H9 (cell line): ENCODE measurements around the gene CDH5. TPM values are rescaled to one million over a fixed set of nuclear protein-coding genes. Genes with fewer than 3 reads are reported as not detected.

Experiments
- DNase-seq: peaks from one replicate; pipeline ENCODE4 v3.0.0-alpha.2; 2017
- H2AFZ ChIP-seq: one replicate; pipeline ENCODE4 v1.6.1; 2013; ENCODE audit warnings: mild to moderate bottlenecking, low read length, control low read depth, moderate library complexity
- H2AK5ac ChIP-seq: 2 replicates; pipeline ENCODE4 v1.6.1; 2013; ENCODE audit warnings: low read length, control low read depth, mixed read lengths; ENCODE audit not compliant: insufficient read length
- H2BK120ac ChIP-seq: one replicate; pipeline ENCODE4 v1.6.1; 2013; ENCODE audit warnings: low read depth, mild to moderate bottlenecking, low read length, control low read depth, inconsistent platforms; ENCODE audit not compliant: poor library complexity, severe bottlenecking
- H2BK12ac ChIP-seq: 2 replicates; pipeline ENCODE4 v1.6.1; 2013; ENCODE audit warnings: low read length, control low read depth, mixed read lengths, low read depth; ENCODE audit not compliant: insufficient read length
- H2BK15ac ChIP-seq: 2 replicates; pipeline ENCODE4 v1.6.1; 2013; ENCODE audit warnings: low read depth, low read length, control low read depth
- H2BK20ac ChIP-seq: one replicate; pipeline ENCODE4 v1.6.1; 2013; ENCODE audit warnings: low read depth, mild to moderate bottlenecking, low read length, control low read depth, inconsistent platforms; ENCODE audit not compliant: poor library complexity, severe bottlenecking
- H2BK5ac ChIP-seq: 2 replicates; pipeline ENCODE4 v1.6.1; 2013; ENCODE audit warnings: low read length, control low read depth, mixed read lengths; ENCODE audit not compliant: insufficient read length
- H3K14ac ChIP-seq: 2 replicates; pipeline ENCODE4 v1.6.1; 2013; ENCODE audit warnings: low read length, control low read depth; ENCODE audit not compliant: insufficient read depth
- H3K18ac ChIP-seq: 2 replicates; pipeline ENCODE4 v1.6.1; 2013; ENCODE audit warnings: low read depth, mild to moderate bottlenecking, mixed read lengths, low read length, control low read depth; ENCODE audit not compliant: insufficient read length
- H3K23ac ChIP-seq: 2 replicates; pipeline ENCODE4 v1.6.1; 2013; ENCODE audit warnings: low read length, control low read depth, mixed read lengths, low read depth; ENCODE audit not compliant: insufficient read length
- H3K23me2 ChIP-seq: 2 replicates; pipeline ENCODE4 v1.6.1; 2013; ENCODE audit warnings: low read depth, mild to moderate bottlenecking, mixed read lengths, low read length, control low read depth; ENCODE audit not compliant: insufficient read length, poor library complexity, severe bottlenecking
- H3K27ac ChIP-seq: 2 replicates; pipeline ENCODE4 v1.5.1; 2013; ENCODE audit warnings: low read length, control low read depth, mixed read lengths, low read depth; ENCODE audit not compliant: insufficient read length
- H3K27me3 ChIP-seq: 2 replicates; pipeline ENCODE4 v1.6.1; 2013; ENCODE audit warnings: low read length, control low read depth, inconsistent platforms; ENCODE audit not compliant: insufficient read depth
- H3K4ac ChIP-seq: 2 replicates; pipeline ENCODE4 v1.6.1; 2013; ENCODE audit warnings: low read depth, mild to moderate bottlenecking, control low read depth, inconsistent platforms, low read length, moderate library complexity
- H3K4me1 ChIP-seq: 2 replicates; pipeline ENCODE4 v1.6.1; 2013; ENCODE audit warnings: low read length, control low read depth, inconsistent platforms; ENCODE audit not compliant: insufficient read depth
- H3K4me2 ChIP-seq: 2 replicates; pipeline ENCODE4 v1.6.1; 2013; ENCODE audit warnings: low read length, control low read depth, mixed read lengths; ENCODE audit not compliant: insufficient read length, insufficient read depth
- H3K56ac ChIP-seq: 2 replicates; pipeline ENCODE4 v1.6.1; 2013; ENCODE audit warnings: low read depth, mild to moderate bottlenecking, mixed read lengths, low read length, control low read depth; ENCODE audit not compliant: insufficient read length
- H3K79me1 ChIP-seq: 2 replicates; pipeline ENCODE4 v1.6.1; 2013; ENCODE audit warnings: low read depth, mild to moderate bottlenecking, moderate library complexity, low read length, control low read depth, inconsistent platforms; ENCODE audit not compliant: insufficient read depth, poor library complexity, severe bottlenecking
- H3K79me2 ChIP-seq: 2 replicates; pipeline ENCODE4 v1.6.1; 2013; ENCODE audit warnings: low read length, control low read depth, inconsistent platforms; ENCODE audit not compliant: insufficient read depth
- H3K9ac ChIP-seq: 2 replicates; pipeline ENCODE4 v1.6.1; 2013; ENCODE audit warnings: low read length, control low read depth, mixed read lengths; ENCODE audit not compliant: insufficient read length; ENCODE audit errors: extremely low read depth
- H3K9me3 ChIP-seq: one replicate; pipeline ENCODE4 v1.6.1; 2013; ENCODE audit warnings: low read depth, low read length, inconsistent platforms; ENCODE audit not compliant: control insufficient read depth
- H3T11ph ChIP-seq: one replicate; pipeline ENCODE4 v1.6.1; 2013; ENCODE audit warnings: mild to moderate bottlenecking, low read length, control low read depth, inconsistent platforms
- H4K20me1 ChIP-seq: one replicate; pipeline ENCODE4 v1.6.1; 2013; ENCODE audit not compliant: control insufficient read depth, insufficient read length, insufficient read depth
- H4K5ac ChIP-seq: 2 replicates; pipeline ENCODE4 v1.6.1; 2013; ENCODE audit warnings: low read depth, mild to moderate bottlenecking, mixed read lengths, low read length, control low read depth; ENCODE audit not compliant: insufficient read length
- H4K8ac ChIP-seq: replicated peaks from 2 replicates; pipeline ENCODE4 v1.6.1; 2013; ENCODE audit warnings: low read length, control low read depth, mixed read lengths, low read depth; ENCODE audit not compliant: insufficient read length
- H4K91ac ChIP-seq: 2 replicates; pipeline ENCODE4 v1.6.1; 2013; ENCODE audit warnings: low read depth, mild to moderate bottlenecking, moderate library complexity, mixed read lengths, low read length, control low read depth; ENCODE audit not compliant: insufficient read length
- H3K27ac Mint-ChIP-seq, 3 experiments: 2 replicates in 2 of 3; 3 replicates in 1 of 3; pipeline ENCODE4 v1.8.0; 2020 to 2021; ENCODE audit warnings: mixed read lengths in 3 of 3, mild to moderate bottlenecking in 1 of 3, moderate library complexity in 1 of 3
- H3K27me3 Mint-ChIP-seq: 2 replicates; pipeline ENCODE4 v1.8.0; 2021; ENCODE audit warnings: low read depth, mild to moderate bottlenecking, moderate library complexity, mixed read lengths
- H3K36me3 Mint-ChIP-seq, 3 experiments: 2 replicates in 2 of 3; 3 replicates in 1 of 3; pipeline ENCODE4 v1.8.0; 2020 to 2021; ENCODE audit warnings: low read depth in 3 of 3, mixed read lengths in 3 of 3; ENCODE audit not compliant: insufficient read depth in 1 of 3
- H3K4me1 Mint-ChIP-seq, 2 experiments: 2 replicates each; pipeline ENCODE4 v1.8.0; 2020; ENCODE audit warnings: mixed read lengths in 2 of 2
- H3K4me3 Mint-ChIP-seq, 2 experiments: 2 replicates in 1 of 2; 3 replicates in 1 of 2; pipeline ENCODE4 v1.8.0; 2020 to 2021; ENCODE audit warnings: mild to moderate bottlenecking in 2 of 2, mixed read lengths in 2 of 2, moderate library complexity in 1 of 2
- H3K9me3 Mint-ChIP-seq, 2 experiments: 2 replicates in 1 of 2; 3 replicates in 1 of 2; pipeline ENCODE4 v1.8.0; 2020; ENCODE audit warnings: mild to moderate bottlenecking in 2 of 2, mixed read lengths in 2 of 2, moderate library complexity in 1 of 2
- WGBS: extraction: QIAGEN DNeasy Blood & Tissue Kit; methylation state at CpG from one replicate; pipeline ENCODE4 v1.1.7; 2013; ENCODE audit warnings: missing lambda C conversion rate, low lambda C conversion rate, mixed read lengths; ENCODE audit not compliant: insufficient read length; ENCODE audit errors: extremely low coverage; 5-methylcytosine and 5-hydroxymethylcytosine counted together
- total RNA-seq: library from RNA; stranded (reverse); gene quantifications from 2 replicates; pipeline ENCODE4 v1.2.1, GENCODE V29; 2021
- TF ChIP-seq, protein P1 (sequence below): fragments of 200-600 bp; sonication (generic); conservative IDR thresholded peaks from 3 replicates; pipeline ENCODE4 v1.8.0; 2021; ENCODE audit warnings: antibody characterized with exemption, mild to moderate bottlenecking

The CDH5 gene
- total RNA-seq, 1 experiment from 2014 or later, result 0.20 TPM

- Histone ChIP-seq H3K23me2 (peaks cover 4% of the 10 kb centered on the region), H2BK20ac (no peak overlapping the region), H2BK120ac (no peak overlapping the region), H2AK5ac (no peak overlapping the region), H4K91ac (no peak overlapping the region), H2BK12ac (no peak overlapping the region), H3K79me2 (no peaks in the 10 kb centered on the region), H4K8ac (no peak overlapping the region), H3K27me3 (no peaks in the 10 kb centered on the region), H3T11ph (no peak overlapping the region), H3K4me1 (peaks cover 3% of the 10 kb centered on the region), H3K9ac (no peak overlapping the region), H3K27ac (no peak overlapping the region), H3K79me1 (no peaks in the 10 kb centered on the region), H3K9me3 (no peaks in the 10 kb centered on the region), H3K4ac (no peak overlapping the region), H2AFZ (no peak overlapping the region), H3K23ac (no peak overlapping the region), H4K20me1 (no peaks in the 10 kb centered on the region), H3K56ac (no peak overlapping the region), H2BK5ac (no peak overlapping the region), H2BK15ac (no peak overlapping the region), H4K5ac (no peak overlapping the region), H3K18ac (no peak overlapping the region), H3K14ac (no peak overlapping the region), H3K4me2 (no peak overlapping the region)
- H3K9me3 Mint-ChIP-seq, result peaks cover 5 to 6% of the 10 kb centered on the region in 2 experiments; a peak in 3 of 5 replicates
- TF ChIP-seq, protein P1, sequence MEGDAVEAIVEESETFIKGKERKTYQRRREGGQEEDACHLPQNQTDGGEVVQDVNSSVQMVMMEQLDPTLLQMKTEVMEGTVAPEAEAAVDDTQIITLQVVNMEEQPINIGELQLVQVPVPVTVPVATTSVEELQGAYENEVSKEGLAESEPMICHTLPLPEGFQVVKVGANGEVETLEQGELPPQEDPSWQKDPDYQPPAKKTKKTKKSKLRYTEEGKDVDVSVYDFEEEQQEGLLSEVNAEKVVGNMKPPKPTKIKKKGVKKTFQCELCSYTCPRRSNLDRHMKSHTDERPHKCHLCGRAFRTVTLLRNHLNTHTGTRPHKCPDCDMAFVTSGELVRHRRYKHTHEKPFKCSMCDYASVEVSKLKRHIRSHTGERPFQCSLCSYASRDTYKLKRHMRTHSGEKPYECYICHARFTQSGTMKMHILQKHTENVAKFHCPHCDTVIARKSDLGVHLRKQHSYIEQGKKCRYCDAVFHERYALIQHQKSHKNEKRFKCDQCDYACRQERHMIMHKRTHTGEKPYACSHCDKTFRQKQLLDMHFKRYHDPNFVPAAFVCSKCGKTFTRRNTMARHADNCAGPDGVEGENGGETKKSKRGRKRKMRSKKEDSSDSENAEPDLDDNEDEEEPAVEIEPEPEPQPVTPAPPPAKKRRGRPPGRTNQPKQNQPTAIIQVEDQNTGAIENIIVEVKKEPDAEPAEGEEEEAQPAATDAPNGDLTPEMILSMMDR, result no peak
- H3K4me3 Mint-ChIP-seq, result no peak overlapping the region
- peaks cover 26% of the 10 kb centered on the region for H3K27me3 Mint-ChIP-seq
- DNase-seq, result no peak
- peaks cover 20 to 28% of the 10 kb centered on the region in 2 experiments for H3K4me1 Mint-ChIP-seq
- no peaks in the 10 kb centered on the region; a peak in 1 of 7 replicates for H3K36me3 Mint-ChIP-seq
- H3K27ac Mint-ChIP-seq, result peak overlapping the region in 1 of 3 experiments; percentile 74; a peak in 1 of 7 replicates
- WGBS, result no CpG with 5 or more reads among the region's 61 CpGs
Measured at GRCh38 chr16:66402591-66403230, 36.2 kb downstream of the CDH5 start.
